OCI-LY7 (cell line): ENCODE measurements around the gene GALNT14.

ENCODE experiments used
- EZH2phosphoT487 ChIP-seq: fragments of 200-600 bp; sonication (generic); IDR thresholded peaks from 2 replicates; pipeline ENCODE4 v1.6.1; 2018; ENCODE audit warnings: low read depth, borderline replicate concordance, mild to moderate bottlenecking, mixed run types, antibody characterized with exemption, low read length, moderate library complexity, mixed read lengths
- TF ChIP-seq, protein P1 (sequence below): fragments of 200-600 bp; sonication (generic); conservative IDR thresholded peaks from 2 replicates; pipeline ENCODE4 v1.5.1; 2014; ENCODE audit warnings: mild to moderate bottlenecking, antibody characterized with exemption, low read length, moderate library complexity, mixed read lengths

DNA sequence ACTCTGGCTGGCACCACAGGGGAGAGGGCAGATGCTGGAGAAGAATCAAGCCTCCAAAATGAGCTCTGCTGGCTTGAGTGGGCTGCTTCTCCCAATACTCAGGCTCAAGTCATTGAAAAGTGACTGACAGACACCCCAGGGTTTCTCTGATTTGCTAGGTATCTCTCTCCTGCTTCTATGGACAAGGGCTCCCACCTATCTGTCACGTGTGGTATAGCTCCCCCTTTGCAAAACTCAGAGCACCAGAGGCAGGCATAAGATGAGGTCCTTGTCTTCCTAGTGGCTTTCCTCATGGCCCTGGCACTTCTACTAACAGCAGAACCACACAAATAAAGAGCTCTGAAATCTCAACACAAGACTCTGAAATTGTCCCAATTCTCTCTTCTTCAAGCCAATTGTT is 105.2 kb downstream of the GALNT14 start:
- TF ChIP-seq, protein P1, sequence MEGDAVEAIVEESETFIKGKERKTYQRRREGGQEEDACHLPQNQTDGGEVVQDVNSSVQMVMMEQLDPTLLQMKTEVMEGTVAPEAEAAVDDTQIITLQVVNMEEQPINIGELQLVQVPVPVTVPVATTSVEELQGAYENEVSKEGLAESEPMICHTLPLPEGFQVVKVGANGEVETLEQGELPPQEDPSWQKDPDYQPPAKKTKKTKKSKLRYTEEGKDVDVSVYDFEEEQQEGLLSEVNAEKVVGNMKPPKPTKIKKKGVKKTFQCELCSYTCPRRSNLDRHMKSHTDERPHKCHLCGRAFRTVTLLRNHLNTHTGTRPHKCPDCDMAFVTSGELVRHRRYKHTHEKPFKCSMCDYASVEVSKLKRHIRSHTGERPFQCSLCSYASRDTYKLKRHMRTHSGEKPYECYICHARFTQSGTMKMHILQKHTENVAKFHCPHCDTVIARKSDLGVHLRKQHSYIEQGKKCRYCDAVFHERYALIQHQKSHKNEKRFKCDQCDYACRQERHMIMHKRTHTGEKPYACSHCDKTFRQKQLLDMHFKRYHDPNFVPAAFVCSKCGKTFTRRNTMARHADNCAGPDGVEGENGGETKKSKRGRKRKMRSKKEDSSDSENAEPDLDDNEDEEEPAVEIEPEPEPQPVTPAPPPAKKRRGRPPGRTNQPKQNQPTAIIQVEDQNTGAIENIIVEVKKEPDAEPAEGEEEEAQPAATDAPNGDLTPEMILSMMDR: peak; percentile 38
- no peak for TF ChIP-seq EZH2phosphoT487
